NCI-H1436 (cell line): ENCODE results near the gene LPIN3.
A peak's percentile ranks its signal among the peaks of the same experiment; 100 is the strongest.
"Not testable (repeated sequence)": the region's sequence is repeated elsewhere in the genome, so short reads cannot be mapped to it uniquely, and the experiment has no call there.

Experiments used
- DNase-seq: peaks from one replicate; lab custom pipeline; 2025; lab: John Stamatoyannopoulos, UW

LPIN3 gene

GRCh38 chr20:41340327-41341055, at the start of gene LPIN3:
TSS of gene LPIN3 (plus strand) at chr20:41340821. CDS start at chr20:41345804, 4,983 bp downstream.
- DNase-seq = peak; percentile 32

GRCh38 chr20:41293269-41294037, 47.2 kb upstream of the LPIN3 start:
- no peak for DNase-seq

- DNase-seq = no peak
Observed at GRCh38 chr20:41299899-41300298, 40.7 kb upstream of the LPIN3 start.

GRCh38 chr20:41300383-41300782, 40.2 kb upstream of the LPIN3 start:
- DNase-seq = no peak

GRCh38 chr20:41300886-41301285, 39.7 kb upstream of the LPIN3 start:
- no peak for DNase-seq

GRCh38 chr20:41304002-41304401, 36.6 kb upstream of the LPIN3 start:
- no peak for DNase-seq

GRCh38 chr20:41304424-41305079, 36.1 kb upstream of the LPIN3 start:
- no peak for DNase-seq

- no peak for DNase-seq
Observed at GRCh38 chr20:41306061-41306727, 34.4 kb upstream of the LPIN3 start.

- no peak for DNase-seq
Observed at GRCh38 chr20:41307021-41307420, 33.6 kb upstream of the LPIN3 start.

- no peak for DNase-seq
Observed at GRCh38 chr20:41308290-41308711, 32.3 kb upstream of the LPIN3 start.

- no peak for DNase-seq
Observed at GRCh38 chr20:41308726-41309413, 31.8 kb upstream of the LPIN3 start.

GRCh38 chr20:41309817-41310216, 30.8 kb upstream of the LPIN3 start:
- no peak for DNase-seq

- DNase-seq = not testable (repeated sequence)
Observed at GRCh38 chr20:41312009-41312408, 28.6 kb upstream of the LPIN3 start.

GRCh38 chr20:41314386-41314785, 26.2 kb upstream of the LPIN3 start:
- DNase-seq = no peak

- DNase-seq = no peak
Observed at GRCh38 chr20:41316051-41316450, 24.6 kb upstream of the LPIN3 start.

GRCh38 chr20:41316602-41317545, 23.7 kb upstream of the LPIN3 start:
- peak; percentile 19 for DNase-seq

- DNase-seq = peak; percentile 95
Observed at GRCh38 chr20:41317546-41318270, 22.9 kb upstream of the LPIN3 start, which contains the start of gene ZHX3. TSS of gene ZHX3 (minus strand) at chr20:41317731. CDS start at chr20:41204916, 112,815 bp downstream.

- DNase-seq = no peak
Observed at GRCh38 chr20:41318271-41318649, 22.4 kb upstream of the LPIN3 start.

GRCh38 chr20:41320441-41320840, 20.2 kb upstream of the LPIN3 start:
- DNase-seq = no peak

GRCh38 chr20:41320976-41321375, 19.6 kb upstream of the LPIN3 start:
- DNase-seq = no peak
